ENCODE data around the gene ZMIZ1. TPM values are rescaled to one million over a fixed set of nuclear protein-coding genes. Genes with fewer than 3 reads are reported as not detected.

ZMIZ1 gene
- polyA plus RNA-seq, 2 of the 4 experiments (the other 2 are of a cell fraction): 8.1 to 30.3 TPM

DNA sequence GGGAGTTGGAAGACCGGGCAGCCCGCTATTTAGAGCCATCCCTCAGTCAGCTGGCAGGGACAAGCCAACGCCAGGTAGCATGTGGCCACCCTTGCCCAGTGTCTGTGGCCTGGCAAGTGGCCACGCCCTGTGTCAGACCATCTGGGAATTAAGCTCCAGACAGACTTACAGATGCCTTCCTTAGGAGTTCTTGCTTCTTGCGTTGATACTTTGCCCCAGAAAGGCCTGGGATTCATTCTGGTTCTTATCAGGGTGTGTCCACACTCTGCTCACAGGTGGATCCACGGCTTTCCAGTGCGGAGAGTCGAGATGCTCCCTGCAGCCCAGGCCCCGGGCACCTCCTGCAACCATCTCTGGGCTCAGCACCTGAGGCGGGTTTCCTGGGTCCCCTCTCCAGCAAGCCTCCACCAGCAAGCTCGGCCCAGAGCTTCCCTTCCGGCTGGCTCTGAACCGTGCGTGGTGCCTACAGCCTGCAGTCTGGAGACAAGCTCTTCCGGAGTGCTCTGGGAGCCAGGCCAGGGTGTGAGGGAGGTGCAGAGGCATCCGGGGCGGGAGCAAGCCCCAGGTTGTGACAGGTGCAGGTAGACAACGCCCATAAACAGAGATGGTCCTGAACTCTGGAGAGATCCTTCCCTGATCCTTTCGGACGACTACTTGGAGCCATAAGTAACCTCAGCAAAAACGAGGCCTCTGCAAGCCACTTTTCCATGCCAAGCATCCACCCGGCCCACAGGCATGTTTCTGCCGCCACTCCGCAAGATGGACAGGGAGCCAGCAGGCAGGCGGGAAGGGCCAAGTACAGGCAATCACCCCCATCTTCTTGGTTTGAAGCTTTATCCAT, 246.2 kb downstream of the ZMIZ1 start:
- no peak overlapping the region for H3K27ac ChIP-seq
- DNase-seq (ENCODE audit: low read depth in 1 of 2, low spot score in 1 of 2) (no peak), ATAC-seq (no peak), FAIRE-seq (no peak)
- no peaks in the 10 kb centered on the region for H3K9me3 ChIP-seq
- no peak overlapping the region for H3K4me3 ChIP-seq
- no peak overlapping the region for H3K4me2 ChIP-seq
- POLR2A ChIA-PET: no interaction called here
- CTCF ChIA-PET: interaction anchor here (1.3 to 1.8 kb wide), 2 partner anchors 11 to 33 kb away, joined by 3 to 4 read pairs; no protein-coding TSS in a partner anchor
- WGBS (ENCODE audit: missing lambda C conversion rate): 87% methylated on average over 24 of the region's 25 CpGs
- TF ChIP-seq, protein P1, sequence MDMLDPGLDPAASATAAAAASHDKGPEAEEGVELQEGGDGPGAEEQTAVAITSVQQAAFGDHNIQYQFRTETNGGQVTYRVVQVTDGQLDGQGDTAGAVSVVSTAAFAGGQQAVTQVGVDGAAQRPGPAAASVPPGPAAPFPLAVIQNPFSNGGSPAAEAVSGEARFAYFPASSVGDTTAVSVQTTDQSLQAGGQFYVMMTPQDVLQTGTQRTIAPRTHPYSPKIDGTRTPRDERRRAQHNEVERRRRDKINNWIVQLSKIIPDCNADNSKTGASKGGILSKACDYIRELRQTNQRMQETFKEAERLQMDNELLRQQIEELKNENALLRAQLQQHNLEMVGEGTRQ (IDR thresholded peaks at IDR 0.05): no peak
- TF ChIP-seq, protein P2, sequence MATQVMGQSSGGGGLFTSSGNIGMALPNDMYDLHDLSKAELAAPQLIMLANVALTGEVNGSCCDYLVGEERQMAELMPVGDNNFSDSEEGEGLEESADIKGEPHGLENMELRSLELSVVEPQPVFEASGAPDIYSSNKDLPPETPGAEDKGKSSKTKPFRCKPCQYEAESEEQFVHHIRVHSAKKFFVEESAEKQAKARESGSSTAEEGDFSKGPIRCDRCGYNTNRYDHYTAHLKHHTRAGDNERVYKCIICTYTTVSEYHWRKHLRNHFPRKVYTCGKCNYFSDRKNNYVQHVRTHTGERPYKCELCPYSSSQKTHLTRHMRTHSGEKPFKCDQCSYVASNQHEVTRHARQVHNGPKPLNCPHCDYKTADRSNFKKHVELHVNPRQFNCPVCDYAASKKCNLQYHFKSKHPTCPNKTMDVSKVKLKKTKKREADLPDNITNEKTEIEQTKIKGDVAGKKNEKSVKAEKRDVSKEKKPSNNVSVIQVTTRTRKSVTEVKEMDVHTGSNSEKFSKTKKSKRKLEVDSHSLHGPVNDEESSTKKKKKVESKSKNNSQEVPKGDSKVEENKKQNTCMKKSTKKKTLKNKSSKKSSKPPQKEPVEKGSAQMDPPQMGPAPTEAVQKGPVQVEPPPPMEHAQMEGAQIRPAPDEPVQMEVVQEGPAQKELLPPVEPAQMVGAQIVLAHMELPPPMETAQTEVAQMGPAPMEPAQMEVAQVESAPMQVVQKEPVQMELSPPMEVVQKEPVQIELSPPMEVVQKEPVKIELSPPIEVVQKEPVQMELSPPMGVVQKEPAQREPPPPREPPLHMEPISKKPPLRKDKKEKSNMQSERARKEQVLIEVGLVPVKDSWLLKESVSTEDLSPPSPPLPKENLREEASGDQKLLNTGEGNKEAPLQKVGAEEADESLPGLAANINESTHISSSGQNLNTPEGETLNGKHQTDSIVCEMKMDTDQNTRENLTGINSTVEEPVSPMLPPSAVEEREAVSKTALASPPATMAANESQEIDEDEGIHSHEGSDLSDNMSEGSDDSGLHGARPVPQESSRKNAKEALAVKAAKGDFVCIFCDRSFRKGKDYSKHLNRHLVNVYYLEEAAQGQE (IDR thresholded peaks at IDR 0.05): no peak
- TF ChIP-seq MAZ (IDR thresholded peaks at IDR 0.05; ENCODE audit: borderline replicate concordance, low read depth, low read length) (no peak), POLR2AphosphoS2 (conservative IDR thresholded peaks at IDR 0.05; ENCODE audit: low read length) (no peak), PHF8 (IDR thresholded peaks at IDR 0.05; ENCODE audit: borderline replicate concordance, low read depth) (no peak), CEBPB (IDR thresholded peaks at IDR 0.05) (no peak), MAFK (IDR thresholded peaks at IDR 0.05; ENCODE audit: partially characterized antibody) (no peak), ESRRA (IDR thresholded peaks at IDR 0.05; ENCODE audit: borderline replicate concordance, low read length) (no peak), CHD4 (IDR thresholded peaks at IDR 0.05; ENCODE audit: borderline replicate concordance) (no peak), ZC3H11A (IDR thresholded peaks at IDR 0.05) (no peak)
- TF ChIP-seq, protein P3, sequence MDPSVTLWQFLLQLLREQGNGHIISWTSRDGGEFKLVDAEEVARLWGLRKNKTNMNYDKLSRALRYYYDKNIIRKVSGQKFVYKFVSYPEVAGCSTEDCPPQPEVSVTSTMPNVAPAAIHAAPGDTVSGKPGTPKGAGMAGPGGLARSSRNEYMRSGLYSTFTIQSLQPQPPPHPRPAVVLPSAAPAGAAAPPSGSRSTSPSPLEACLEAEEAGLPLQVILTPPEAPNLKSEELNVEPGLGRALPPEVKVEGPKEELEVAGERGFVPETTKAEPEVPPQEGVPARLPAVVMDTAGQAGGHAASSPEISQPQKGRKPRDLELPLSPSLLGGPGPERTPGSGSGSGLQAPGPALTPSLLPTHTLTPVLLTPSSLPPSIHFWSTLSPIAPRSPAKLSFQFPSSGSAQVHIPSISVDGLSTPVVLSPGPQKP (IDR thresholded peaks at IDR 0.05; ENCODE audit: low read depth, low read length): no peak
- TF ChIP-seq, protein P4, sequence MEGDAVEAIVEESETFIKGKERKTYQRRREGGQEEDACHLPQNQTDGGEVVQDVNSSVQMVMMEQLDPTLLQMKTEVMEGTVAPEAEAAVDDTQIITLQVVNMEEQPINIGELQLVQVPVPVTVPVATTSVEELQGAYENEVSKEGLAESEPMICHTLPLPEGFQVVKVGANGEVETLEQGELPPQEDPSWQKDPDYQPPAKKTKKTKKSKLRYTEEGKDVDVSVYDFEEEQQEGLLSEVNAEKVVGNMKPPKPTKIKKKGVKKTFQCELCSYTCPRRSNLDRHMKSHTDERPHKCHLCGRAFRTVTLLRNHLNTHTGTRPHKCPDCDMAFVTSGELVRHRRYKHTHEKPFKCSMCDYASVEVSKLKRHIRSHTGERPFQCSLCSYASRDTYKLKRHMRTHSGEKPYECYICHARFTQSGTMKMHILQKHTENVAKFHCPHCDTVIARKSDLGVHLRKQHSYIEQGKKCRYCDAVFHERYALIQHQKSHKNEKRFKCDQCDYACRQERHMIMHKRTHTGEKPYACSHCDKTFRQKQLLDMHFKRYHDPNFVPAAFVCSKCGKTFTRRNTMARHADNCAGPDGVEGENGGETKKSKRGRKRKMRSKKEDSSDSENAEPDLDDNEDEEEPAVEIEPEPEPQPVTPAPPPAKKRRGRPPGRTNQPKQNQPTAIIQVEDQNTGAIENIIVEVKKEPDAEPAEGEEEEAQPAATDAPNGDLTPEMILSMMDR (IDR thresholded peaks at IDR 0.05): no peak
- H3K4me1 ChIP-seq: peaks cover 20% of the 10 kb centered on the region

DNA sequence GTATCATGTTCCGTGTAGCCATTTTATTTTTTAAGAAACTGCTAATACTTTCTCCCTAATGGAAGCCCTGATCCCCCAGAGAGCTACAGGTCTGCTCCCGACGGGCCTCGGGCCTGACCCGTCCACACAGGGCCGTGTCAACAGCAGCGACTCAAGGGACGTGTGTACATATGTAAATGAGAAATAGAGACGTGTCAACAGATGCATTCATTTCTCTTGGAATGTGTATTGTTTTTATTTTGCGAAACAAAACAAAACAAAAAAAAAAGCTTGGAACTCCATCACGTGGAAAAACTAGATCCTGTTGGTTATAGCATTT, 246.8 kb downstream of the ZMIZ1 start:
- ATAC-seq (no peak), DNase-seq (ENCODE audit: low read depth in 1 of 2, low spot score in 1 of 2) (no peak), FAIRE-seq (no peak)
- H3K4me3 ChIP-seq: no peak overlapping the region
- CTCF ChIA-PET: interaction anchor here (1.3 to 1.8 kb wide), 2 partner anchors 12 to 32 kb away, joined by 3 to 4 read pairs; no protein-coding TSS in a partner anchor
- POLR2A ChIA-PET: no interaction called here
- H3K4me1 ChIP-seq: peaks cover 25% of the 10 kb centered on the region
- TF ChIP-seq MYC (IDR thresholded peaks at IDR 0.05; ENCODE audit: borderline replicate concordance, low read length) (no peak), NPAS2 (CRISPR knock-in tag; IDR thresholded peaks at IDR 0.05; ENCODE audit: borderline replicate concordance) (no peak), TFCP2L1 (CRISPR knock-in tag; IDR thresholded peaks at IDR 0.05) (no peak), RFX5 (IDR thresholded peaks at IDR 0.05) (no peak), SREBF2 (IDR thresholded peaks at IDR 0.05) (no peak), ZSCAN20 (CRISPR knock-in tag; IDR thresholded peaks at IDR 0.05) (no peak), RCOR1 (IDR thresholded peaks at IDR 0.05; ENCODE audit: low read depth, low read length) (no peak), ESRRA (IDR thresholded peaks at IDR 0.05; ENCODE audit: borderline replicate concordance, low read length) (no peak), KDM1A (IDR thresholded peaks at IDR 0.05; ENCODE audit: low read depth) (no peak), ZFP36 (IDR thresholded peaks at IDR 0.05; ENCODE audit: borderline replicate concordance, partially characterized antibody) (no peak), GATA3 (IDR thresholded peaks at IDR 0.05; ENCODE audit: borderline replicate concordance) (no peak), POLR2AphosphoS2 (conservative IDR thresholded peaks at IDR 0.05; ENCODE audit: low read length) (no peak), CHD4 (IDR thresholded peaks at IDR 0.05; ENCODE audit: borderline replicate concordance) (no peak), EHMT2 (IDR thresholded peaks at IDR 0.05; ENCODE audit: low read depth) (no peak)
- no peaks in the 10 kb centered on the region for H3K9me3 ChIP-seq
- no peak overlapping the region for H3K27ac ChIP-seq
- no peak overlapping the region for H3K4me2 ChIP-seq
- WGBS (ENCODE audit: missing lambda C conversion rate): 80% methylated on average over 11 of the region's 11 CpGs
